CD4-positive, alpha-beta T cell treated with Interleukin-12 subunit alpha and Interleukin-12 subunit beta, for 1 hour (primary cell): Measurements from ENCODE around the gene DAND5.

Source experiments
- DNase-seq: peaks from one replicate; pipeline ENCODE4 v3.0.0-alpha.2; 2020

The DAND5 gene, protein sequence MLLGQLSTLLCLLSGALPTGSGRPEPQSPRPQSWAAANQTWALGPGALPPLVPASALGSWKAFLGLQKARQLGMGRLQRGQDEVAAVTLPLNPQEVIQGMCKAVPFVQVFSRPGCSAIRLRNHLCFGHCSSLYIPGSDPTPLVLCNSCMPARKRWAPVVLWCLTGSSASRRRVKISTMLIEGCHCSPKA

GRCh38 chr19:12969292-12969988 lies at the start of gene DAND5:
DAND5 (plus strand) TSS chr19:12969576; CDS start chr19:12969661, 85 bp downstream.
- DNase-seq: no peak

- no peak for DNase-seq
Observed at GRCh38 chr19:12921047-12921446, 48.3 kb upstream of the DAND5 start.

GRCh38 chr19:12922959-12923358 lies 46.4 kb upstream of the DAND5 start:
- DNase-seq: no peak

- DNase-seq: no peak
Observed at GRCh38 chr19:12924621-12925310, 44.6 kb upstream of the DAND5 start.

DNA sequence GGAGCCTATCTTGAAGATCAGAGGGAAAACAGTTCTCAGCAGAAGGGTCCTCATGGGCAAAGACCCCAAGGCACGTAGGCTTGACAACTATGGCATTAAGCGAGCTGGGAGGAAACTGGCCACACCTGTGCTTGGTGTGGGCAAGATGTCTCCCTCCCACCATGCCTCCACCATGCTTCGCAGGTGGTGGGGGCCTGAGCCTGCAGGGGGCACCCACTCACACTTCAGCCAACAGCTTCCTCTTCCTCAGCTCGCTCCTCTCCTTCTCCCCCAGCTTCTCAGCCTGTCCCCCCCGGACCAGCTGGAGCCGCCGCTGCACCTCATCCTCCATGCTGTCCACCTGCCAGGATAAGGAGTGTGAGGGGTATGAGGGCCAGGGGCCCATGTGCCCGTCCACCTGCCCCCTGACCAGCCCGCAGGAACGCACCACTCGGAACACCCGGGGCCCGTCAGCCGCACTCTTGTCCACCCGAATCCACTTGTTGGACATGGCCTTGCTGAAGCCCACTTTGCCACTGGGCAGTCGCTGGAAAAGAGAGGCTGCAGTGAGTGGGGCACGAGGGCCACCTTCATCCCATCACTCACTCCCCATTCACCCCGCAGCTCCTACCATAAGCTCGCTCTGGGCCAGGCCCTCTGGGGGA lies 39.3 kb upstream of the DAND5 start:
- DNase-seq: no peak

- no peak for DNase-seq
Observed at GRCh38 chr19:12932392-12933286, 36.7 kb upstream of the DAND5 start.

GRCh38 chr19:12933287-12934072 lies 35.9 kb upstream of the DAND5 start, which contains the start of gene FARSA:
FARSA (minus strand) TSS chr19:12933711; CDS start chr19:12933696, 15 bp downstream.
- DNase-seq: peak; percentile 90

DNA sequence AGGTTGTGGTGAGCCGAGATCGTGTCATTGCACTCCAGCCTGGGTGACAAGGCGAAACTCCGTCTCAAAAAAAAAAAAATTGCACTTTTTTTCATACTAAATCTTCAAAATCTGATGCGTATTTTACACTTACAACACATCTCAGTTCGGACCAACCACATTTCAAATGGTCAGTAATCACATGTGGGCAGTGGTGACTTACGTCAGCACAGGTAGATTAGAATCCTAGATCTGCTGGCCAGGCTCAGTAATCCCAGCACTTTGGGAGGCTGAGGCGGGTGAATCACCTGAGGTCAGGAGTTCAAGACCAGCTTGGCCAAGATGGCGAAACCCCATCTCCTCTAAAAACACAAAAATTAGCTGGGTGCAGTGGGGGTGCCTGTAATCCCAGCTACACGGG lies 34.3 kb upstream of the DAND5 start:
- no peak for DNase-seq

GRCh38 chr19:12936582-12936981 lies 32.8 kb upstream of the DAND5 start:
- no peak for DNase-seq

- DNase-seq: no peak
Observed at GRCh38 chr19:12937093-12937926, 32.1 kb upstream of the DAND5 start.

- DNase-seq: peak; percentile 100
Observed at GRCh38 chr19:12937927-12938778, 31.2 kb upstream of the DAND5 start, which contains the start of gene CALR. CALR (plus strand) TSS chr19:12938609; CDS start chr19:12938680, 71 bp downstream.

DNA sequence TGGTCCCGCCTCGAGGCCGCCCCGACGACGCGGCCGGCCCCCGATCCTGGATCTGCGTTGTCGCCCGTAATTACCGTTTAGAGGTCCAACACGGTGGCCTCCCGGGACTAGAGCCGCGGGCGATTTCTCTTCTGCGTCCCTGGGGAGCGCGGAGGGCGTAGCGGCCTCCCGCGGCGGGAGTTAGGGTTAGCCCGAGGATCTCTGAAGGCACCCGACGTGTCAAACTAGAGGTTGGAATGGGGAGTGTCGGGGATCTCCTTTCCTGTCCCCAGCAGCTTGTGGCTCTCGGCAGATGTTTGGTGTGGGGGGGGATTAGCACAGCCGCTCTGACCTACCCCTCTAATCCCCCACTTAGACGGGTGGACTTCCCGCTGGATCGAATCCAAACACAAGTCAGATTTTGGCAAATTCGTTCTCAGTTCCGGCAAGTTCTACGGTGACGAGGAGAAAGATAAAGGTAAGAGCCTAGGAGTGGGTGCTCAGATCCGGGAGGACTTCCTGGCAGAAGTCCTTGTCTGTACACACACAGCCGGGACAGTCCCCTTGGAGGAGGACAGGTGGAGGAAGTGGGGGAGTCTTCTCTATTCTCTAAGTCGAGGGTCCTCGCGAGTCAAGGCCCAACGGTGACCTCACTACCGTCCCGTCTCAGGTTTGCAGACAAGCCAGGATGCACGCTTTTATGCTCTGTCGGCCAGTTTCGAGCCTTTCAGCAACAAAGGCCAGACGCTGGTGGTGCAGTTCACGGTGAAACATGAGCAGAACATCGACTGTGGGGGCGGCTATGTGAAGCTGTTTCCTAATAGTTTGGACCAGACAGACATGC lies 30.4 kb upstream of the DAND5 start:
- DNase-seq: peak; percentile 52

DNA sequence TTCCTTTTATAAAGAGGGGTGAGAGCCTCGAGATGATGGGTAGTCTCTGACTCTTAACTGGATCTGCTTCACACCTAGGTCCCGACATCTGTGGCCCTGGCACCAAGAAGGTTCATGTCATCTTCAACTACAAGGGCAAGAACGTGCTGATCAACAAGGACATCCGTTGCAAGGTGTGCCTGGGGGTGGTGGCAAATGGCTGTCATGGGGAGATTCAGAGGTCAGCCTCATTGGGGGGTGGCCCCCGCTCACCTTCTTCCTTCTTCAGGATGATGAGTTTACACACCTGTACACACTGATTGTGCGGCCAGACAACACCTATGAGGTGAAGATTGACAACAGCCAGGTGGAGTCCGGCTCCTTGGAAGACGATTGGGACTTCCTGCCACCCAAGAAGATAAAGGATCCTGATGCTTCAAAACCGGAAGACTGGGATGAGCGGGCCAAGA lies 29.4 kb upstream of the DAND5 start:
- DNase-seq: no peak

DNA sequence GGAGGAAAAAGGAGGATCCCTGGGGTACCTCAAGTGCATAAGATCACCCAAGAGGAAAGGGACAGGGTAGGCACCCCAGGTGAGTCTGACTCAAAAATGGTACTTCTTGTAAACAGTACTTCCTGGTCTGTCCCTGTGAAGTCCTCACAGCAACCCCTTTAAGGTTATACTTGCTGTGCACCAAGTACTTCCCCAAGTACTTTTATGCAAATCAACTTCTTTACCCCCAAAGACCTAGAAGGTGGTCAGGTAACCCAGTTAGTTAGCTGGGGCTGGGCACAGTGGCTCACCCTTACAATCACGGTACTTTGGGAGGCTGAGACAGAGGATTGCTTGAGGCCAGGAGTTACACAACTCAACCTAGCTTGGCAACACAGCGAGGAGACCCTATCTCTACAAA lies 28.5 kb upstream of the DAND5 start:
- no peak for DNase-seq

DNA sequence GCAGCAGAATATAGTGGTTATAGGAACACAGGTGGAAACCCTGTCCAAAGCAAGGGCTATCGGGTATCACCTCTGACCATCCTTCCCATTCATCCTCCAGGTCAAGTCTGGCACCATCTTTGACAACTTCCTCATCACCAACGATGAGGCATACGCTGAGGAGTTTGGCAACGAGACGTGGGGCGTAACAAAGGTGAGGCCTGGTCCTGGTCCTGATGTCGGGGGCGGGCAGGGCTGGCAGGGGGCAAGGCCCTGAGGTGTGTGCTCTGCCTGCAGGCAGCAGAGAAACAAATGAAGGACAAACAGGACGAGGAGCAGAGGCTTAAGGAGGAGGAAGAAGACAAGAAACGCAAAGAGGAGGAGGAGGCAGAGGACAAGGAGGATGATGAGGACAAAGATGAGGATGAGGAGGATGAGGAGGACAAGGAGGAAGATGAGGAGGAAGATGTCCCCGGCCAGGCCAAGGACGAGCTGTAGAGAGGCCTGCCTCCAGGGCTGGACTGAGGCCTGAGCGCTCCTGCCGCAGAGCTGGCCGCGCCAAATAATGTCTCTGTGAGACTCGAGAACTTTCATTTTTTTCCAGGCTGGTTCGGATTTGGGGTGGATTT lies 25.8 kb upstream of the DAND5 start:
- no peak for DNase-seq

DNA sequence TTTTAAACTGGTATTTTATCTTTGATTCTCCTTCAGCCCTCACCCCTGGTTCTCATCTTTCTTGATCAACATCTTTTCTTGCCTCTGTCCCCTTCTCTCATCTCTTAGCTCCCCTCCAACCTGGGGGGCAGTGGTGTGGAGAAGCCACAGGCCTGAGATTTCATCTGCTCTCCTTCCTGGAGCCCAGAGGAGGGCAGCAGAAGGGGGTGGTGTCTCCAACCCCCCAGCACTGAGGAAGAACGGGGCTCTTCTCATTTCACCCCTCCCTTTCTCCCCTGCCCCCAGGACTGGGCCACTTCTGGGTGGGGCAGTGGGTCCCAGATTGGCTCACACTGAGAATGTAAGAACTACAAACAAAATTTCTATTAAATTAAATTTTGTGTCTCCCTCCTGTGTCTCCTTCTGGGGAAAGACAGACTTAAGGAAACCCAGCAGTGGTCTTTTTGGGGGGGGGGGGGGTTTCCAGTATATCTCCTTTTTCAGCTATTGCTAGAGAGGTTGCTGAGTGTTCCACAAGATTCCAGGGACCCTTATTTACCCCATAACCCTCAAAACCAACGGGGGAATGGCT lies 25.2 kb upstream of the DAND5 start:
- DNase-seq: no peak

DNA sequence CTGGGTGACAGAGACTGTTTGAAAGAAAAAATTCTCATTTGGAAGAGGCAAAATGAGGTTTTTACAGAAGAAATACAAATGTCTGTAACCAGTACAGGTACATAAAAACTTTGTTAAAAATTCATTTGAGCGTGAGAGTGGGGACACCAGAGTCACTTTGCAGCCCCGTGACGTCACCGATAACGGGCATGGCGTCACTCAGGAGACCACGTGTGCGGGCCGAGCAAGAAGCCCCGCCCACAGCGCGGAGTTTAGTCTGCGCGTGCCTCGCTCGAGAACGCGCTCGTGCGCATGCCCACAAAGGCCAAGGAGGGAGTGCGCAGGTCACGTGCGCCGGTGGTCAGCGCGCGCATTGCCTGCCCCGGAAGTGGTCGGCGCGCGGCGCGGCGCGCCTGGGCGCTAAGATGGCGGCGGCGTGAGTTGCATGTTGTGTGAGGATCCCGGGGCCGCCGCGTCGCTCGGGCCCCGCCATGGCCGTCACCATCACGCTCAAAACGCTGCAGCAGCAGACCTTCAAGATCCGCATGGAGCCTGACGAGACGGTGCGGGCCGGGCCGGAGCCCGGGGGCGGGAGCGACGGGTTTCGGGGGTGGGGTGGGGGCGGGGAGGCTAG lies 23.8 kb upstream of the DAND5 start, which contains the start of gene RAD23A:
Gene RAD23A, plus strand, starts transcription at position 384 of the 613 bp plus-strand sequence. Its CDS starts 87 bp downstream, at position 471.
- DNase-seq: peak; percentile 99
